Measurements from ENCODE around the gene DIDO1.

Gene DIDO1

DNA sequence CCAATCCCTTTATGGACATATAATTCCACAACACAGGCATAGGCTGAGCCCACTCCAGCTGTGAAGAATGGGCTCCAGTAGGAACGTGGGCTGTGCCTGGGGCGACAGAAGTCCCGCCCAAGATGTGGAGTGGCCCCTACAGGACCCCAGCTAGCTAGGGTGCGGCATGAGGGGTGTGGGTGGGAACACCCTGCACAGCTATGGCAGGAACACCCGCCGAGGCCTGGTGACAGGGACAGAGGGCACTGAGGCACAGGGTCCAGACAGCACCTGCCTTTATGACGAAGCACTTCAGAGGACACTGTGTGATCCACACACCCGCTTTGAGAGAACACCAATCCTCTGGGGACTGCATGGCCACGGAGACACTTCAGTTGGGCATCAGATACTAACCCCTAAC lies 36.4 kb downstream of the DIDO1 start:
- DNase-seq, result no peak

DNA sequence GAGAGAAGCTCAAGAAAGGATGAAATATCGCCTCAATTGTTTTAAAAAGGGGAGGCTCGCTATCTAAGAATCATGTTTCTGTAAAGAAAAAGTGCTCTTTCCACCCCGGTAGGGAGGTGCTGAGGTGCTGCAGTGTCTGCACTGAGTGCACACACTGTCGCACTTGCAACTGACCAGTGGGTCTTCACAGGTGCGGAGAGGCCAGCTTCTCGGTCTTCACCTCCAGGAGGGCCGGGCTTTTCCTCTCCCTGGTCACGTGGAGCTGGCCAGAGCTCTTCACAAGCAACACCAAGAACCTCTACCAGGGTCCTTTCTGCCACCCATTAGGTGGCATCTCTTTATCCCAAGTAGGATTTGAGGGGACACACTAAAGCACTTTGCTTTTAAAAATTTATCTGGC lies 36.9 kb downstream of the DIDO1 start:
- no peak for DNase-seq

DNA sequence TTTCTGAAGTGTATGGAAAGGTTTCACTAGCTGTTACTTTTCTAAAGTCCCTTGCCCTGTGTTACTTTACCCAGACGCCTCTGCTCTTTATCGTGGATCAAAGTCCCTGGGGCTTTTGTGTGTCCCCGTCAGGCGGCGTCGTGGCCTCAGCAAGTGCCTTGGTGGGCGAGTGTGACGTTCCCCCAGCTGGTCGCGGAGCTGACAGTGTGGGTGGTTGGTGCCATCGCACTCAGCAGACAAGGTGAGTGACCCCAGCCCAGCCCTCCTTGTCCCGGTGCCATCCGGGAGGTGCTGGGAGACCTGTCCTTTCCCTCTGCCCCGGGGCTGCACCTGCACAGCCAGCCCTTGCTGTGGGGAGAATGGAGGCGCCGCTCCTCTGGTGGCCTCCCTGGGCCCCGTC lies 37.4 kb downstream of the DIDO1 start:
- DNase-seq, result no peak

DNA sequence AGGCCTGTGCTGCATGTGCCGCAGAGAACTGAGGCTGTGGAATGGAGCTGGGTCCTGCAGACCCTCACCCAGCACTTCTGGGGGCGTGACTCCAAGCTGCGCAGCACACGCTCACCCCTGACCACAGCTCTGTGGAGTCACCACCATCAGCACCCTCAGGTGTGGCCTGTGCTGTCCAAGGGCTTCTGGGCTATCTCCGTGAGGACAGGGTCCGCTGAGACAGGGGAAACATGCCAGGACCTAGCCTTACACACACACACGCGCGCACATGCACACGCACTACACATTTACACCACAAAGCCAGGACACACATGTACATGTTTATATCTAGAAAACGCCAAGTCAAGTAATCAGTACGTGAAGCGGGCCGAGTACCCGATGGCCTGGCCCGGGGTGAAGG lies 37.9 kb downstream of the DIDO1 start:
- no peak for DNase-seq

DNA sequence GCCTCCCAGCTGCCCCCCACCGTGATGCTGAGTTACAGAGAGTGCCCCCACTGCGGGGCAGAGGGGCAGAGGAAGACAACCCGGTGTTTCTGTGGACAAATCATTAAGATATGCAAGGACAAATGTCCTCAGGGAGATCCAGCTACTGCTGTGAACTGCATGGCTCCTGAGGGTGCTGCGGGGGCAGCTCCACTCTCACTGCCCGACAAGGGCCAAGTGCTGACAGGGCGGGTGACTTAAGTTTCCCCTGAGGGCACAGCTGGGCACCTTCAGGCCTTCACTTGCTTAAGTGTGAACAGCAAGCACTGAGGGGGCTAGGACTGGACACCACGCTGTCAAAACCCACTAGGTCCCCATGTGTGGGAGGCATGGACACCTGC lies 38.5 kb downstream of the DIDO1 start:
- DNase-seq, result no peak

DNA sequence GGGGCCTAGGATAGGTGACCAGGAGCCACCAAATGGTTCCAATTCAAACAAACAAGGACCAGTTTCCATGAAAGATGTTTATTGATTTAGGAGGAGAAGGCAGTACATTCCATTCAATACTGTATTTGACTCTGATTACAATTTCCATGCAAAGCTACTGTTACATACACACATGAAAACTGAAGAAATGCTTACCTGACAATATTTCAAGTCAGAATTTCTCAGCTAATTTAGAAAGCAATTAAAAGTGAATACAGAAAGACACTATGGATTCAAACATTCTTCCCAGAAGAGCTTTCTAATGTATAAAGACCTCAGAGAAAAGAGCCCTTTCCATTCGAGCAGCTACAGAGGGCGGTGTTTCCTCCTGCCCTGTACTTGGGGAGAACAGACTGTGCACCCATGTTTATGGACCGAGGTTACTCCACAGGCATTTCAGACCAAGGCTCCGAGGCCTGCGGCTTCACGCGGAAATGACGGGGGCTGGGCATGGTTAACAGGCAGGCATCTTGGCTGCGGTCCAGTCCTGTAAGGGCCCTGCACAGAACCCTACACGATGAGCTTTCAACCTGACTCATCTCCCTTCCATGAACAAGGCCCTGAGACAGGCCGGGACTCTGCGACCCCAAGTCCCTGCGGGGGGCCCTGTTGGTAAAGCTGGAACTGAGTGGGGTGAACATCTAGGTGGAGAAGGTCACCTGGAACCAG lies 39.0 kb downstream of the DIDO1 start:
- DNase-seq, result no peak

DNA sequence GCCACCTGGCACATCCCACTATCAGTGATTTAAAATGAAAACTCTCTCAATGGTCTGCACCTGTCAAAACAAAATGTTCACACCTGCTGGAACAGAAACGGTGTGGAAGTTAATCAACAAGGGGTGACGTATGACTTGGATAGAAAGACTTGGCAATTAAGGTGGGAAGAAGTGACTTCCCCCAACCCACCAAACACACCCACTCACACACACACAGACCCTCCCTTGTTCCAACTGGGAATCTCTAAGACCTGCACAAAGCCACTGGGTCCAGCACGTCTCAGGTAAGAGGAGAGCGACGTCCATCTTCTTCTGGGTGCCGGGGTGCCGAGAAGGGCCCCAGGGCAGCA lies 39.6 kb downstream of the DIDO1 start:
- no peak for DNase-seq

DNA sequence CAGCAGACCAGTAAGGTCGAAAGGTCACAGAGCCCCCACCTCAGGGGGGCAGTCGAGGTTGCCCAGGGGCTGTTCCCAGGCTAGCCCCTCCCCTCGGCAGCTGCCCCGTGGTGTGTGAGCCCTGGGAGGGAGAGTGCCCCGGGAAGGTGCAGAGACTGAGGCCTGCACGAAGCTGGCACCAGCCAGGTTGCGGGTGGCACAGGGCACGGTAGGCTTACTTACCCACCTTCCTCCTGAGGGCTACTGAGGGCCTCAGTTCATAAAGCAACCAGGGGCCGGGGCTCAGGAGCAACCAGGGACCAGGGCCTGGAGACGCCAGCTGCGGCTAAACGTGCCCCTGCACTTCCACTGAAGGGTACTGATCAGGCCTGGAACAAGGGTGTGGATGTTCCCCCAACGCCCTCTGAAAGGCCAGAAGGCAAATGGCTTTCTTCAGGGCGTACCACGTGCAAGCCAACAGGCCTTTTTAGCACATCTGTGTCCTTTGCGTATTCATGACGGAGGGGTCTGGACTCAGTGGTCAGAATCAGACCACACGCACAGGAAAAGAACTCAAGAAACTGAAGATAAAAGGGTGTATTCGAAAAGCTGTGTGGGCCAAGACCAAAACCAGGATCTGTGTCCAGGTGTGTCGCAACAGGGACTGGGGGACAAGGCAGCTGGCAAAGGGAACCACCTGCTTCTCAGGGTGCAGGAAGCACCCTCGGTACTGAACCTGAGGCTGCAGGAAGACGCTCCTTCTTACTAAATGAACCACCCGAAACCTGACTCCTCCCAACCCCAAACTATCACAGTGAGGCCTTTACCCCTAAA lies 40.2 kb downstream of the DIDO1 start:
- no peak for DNase-seq

DNA sequence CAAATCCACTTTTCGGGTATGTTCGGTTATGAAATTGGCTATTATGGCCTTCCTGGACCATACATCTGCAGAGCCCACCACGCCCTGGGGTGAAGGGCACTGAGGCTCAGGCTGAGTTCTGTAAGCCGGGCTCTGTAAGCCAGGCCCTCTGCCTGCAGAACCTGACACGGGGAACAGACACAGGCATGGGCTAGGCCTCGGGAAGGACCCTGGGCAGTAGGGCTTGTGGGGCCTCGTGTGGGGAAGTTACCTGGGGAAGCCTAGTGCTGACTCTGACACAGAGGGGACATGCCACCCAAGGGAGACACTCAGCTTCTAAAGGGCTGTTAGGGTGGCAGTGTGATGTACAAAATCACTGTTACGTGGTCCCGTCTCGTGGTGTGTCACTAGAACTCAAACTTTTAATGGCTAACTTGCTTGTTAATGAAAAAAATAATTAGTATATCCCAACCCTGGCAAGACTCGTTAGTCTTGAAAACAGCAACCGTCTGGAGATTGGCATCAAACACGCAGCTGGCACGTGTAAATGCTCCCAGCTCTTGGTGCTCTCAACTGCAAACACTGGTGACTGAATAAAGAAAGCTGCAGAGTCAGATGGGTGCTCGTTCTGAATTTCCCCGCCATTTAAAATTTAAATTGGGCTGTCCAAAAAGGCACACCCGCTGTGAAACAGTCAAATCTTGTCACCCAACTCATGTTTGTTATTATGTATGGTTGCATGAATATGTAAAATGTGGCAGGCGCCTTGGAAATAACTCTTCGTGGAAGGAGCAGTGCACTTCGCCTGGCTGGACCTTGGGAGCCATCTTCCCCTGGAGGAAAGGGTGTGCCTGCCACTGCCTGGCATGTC lies 41.0 kb downstream of the DIDO1 start:
- peak; percentile 51 for DNase-seq

DNA sequence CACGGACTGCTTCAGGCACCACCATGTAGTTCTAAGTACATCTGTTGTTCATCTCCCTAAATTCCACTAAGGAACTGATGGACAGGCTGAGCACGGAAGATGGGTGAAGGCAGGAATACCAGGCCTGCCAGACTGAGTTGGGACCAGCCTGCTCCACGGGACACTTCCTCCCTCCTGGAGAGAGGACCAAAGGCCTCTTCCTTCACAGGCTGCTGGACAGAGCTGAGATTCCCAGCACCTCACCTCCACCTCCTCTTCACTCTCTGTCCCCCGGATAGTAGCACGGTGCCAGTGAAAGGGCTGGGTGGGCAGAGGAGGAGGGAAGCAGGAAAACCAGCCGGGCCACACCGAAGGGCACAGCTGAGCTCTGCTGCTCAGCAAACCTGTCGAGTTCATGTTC lies 41.7 kb downstream of the DIDO1 start:
- no peak for DNase-seq

DNA sequence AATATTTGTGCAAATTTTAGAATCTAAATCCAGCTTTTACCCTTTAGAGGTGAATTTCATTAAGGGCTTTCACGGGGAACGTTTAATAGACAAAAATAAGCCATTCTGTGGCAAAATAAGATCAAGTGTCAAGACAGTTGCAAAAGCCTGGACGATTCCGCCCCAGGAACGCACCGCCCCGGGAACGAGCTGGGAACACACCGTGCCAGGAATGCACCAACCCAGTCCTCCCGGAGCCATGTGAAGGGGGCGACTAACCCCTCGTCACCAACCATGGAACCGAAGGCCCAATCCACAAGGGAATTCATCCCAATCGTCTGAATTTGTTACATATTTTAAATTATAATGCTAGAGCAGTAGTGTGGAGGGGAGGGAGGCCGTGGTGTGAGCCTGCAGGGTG lies 43.9 kb downstream of the DIDO1 start:
- DNase-seq, result no peak

DNA sequence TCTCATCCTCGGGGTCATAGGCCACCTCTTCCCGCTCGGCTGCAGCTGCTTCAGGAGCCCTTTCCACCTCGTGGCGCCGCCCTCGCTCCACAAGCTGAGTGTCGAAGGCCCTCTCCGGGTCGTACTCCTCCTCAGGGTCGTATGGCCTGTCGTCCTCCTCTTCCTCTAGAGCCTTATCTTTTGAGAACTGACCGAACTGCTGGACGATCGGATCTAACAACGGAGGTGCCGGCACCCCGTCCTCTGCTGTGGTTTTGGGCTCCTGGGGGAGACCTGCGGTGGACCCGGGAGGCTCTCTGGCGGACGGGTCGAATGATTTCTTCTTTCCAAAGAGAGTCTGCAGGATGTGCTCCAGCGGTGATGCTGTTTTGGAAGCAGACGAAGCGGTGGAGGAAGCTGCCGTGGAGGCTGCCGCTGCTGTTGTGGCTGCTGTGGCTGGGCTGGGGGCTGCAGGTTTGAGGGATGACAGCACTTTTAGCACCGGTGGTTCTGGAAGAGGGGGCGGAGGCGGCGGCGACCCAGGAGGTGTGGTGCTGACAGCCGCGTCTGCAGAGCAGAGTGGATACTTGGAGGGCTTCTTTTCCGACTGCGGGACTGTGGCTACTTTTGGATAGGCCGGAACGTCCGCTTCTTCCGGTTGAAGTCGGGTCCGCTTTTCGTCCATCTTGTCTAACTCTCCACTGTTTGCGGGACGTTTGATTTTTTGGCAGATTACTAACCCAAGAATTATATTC lies 44.5 kb downstream of the DIDO1 start:
- DNase-seq, result no peak

DNA sequence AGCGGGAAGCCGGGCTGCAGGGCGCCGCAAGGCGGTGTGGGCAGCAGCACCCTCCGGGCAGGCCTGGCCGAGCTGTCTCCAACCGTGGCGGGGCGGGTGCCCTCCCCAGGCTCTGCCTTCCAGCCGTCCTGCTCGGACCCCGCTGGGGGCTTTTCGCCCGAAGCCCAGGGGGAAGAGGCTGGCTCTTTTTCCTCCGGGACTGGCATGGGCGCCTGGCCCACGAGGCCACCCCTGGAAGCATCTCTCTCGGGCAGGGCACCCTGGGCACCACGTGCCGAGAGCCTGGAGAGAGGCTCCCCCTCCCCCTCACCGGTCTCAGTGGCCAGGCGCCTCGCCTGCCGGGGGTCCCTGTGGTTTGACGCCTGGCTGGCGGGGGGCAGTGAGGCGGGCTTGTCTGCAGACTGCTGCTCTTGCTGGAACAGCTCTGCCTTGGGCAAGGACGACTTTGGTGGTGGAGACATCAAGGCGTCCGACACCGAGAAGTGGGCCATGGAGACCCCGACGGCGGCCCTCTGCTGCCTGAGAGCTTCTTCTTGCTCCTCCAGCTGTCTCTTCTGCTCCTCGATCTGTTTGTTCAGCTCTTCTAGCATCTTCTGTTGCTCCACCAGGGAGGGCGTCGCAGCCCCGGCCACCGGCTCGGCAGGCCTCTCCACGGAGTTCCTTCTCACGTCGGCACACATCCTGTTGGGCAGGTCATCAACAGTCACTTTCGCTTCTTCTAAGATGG lies 45.2 kb downstream of the DIDO1 start:
- no peak for DNase-seq

DNA sequence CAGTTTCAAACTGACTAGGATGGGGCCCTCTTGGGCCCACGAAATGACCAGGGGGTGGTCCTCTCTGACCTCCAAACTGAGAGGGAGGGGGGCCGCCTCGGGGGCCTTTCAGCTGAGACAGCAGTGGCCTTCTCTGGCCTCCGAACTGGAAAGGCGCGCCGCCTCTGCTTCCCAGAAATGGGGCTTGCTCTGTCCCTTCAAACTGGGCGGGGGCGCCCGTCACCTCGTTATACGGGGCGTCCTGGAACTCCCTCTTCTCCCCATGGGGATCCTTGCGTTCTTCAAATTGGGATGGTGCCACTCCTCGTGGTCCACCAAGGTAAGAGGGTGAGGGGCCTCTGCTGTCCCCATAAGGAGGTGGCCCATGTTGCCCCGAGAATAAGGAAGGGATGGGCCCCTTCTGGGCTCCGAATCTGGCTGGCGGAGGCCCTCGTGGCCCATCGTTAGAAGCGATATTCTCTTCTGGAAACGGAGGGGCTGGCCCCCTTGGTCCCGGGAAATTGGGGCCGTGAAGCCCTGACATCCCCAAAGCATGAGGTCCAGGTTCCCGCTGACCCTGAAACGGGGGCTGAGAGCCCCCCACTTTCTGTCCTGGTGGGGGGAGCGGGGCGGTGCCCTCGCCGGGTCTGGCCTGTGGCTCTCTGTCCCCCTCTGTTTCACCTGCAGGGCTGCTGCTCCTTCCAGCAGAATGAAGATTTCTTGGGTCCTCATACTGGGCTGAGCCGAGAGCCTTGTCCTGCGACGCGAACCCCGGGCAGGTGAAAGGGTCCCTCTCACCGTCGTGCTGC lies 46.0 kb downstream of the DIDO1 start:
- no peak for DNase-seq

DNA sequence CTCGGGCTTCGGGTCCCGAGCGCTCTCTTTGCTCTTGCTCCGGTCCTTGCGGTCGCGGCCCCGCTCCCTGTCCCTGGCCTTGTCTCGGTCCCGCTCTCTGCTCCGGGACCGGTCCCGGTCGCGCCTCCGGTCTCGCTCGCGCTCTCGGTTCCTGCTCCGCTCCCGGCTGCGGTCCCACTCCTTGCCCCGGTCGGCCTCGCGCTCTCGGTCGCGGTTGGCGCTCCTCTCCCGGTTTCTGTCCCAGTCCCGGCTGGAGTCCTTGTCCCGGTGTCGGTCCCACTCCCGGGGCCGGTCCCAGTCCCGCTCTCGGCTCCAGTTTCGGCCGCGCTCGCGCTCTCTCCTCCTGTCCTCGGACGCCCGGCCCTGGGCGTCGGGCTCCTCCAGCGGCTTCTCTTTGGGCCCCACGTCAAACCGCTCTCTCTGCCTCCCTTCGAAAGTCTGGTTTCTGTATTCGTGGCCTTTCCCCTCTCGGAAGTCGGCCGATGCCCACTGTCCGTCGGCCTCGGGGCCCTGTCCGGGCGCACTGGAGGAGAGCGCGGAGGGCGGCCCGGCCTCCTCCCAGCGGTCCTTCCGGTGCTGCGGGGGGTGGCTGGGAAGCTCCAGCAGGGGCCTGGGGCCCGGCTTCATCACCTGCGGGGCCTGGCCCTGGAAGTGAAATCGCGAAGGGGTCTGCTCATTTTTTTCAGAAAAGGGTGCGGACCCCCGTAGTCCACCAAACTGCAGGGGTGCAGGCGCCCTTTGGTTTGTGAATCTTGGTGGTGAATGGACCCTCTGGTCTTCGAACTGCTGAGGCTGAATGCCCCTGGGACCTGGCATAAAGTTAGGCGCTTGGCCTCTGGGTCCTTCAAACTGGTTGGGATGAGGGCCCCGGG lies 46.8 kb downstream of the DIDO1 start:
- no peak for DNase-seq

DNA sequence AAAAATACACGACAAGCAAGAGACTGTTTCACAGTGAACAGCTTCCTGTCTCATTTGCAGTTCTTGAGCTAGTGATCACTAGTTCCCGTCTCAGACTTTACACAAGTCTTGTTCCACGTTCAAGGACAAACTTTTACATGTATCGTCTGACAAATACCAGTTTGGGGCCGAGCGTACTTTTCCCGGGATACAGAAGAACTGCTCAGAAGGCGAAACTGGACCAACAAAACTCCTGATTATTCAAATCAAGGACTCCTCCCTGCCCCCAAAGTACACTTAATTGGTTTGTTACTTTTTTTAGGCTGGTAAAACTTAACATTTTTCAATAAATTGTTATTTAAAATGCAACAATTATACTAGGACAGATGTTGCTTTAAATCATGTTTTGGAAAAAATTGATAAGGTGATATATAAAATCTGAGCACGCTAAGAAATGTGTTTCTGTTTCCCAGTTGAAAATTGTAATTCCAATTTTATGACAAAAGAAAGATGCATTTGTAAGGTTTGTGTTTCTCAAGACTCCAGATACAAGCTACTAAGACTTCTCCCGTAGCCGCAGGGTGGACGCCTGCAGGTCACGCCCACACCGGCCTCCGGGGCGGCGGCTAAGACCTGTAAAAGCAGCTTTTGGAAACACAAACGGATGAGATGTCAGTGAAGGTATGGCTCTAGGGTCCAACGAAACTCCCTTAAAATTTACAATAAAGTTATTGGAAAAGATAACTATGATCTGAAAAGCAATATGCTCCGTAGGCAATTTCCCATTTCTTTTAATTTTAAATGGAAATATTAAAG lies 47.9 kb downstream of the DIDO1 start:
- no peak for DNase-seq

DNA sequence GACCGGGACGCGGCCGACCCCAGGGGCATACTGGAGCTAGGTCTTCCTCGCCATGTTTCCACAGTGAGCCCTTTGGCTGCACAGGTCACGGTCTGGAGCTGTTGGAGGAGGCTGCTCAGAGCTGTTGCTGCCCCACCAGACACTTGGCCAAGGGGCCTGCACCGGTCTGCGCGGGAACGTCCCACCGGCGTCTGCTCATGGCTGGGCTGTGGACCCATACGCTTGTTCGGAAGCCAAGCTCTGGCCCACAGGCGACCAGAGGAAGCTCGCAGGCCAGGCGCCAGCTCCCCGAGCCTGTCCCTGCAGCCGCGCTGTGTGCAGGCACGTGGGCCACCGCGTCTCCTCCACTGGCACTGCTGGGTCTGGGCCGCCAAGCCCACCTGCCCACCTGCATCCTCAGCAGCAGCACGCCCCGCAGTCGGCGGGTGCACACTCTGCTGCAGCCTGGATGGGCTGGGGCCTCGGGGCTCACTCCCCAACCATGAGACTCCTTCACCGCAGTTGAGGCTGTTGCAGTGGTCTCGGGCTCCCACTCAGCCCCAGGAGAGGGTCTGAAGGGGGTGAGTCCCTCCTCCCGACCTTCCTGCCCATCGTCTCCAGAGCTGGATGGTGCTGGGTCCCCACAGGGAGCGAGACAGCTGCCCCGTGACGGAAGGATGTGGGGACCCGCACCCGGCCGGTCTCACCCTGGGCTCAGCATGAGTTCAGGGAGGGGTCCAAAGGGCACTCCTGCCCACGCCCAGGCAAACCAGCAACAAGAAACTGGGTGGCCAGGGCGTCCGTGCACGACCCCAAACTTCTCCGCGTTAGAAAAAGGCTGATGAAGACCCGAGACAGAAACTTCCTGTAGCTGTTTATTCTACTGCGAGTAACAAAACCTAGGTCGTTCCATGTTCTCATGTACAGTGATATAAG lies 49.1 kb downstream of the DIDO1 start:
- DNase-seq, result no peak

DNA sequence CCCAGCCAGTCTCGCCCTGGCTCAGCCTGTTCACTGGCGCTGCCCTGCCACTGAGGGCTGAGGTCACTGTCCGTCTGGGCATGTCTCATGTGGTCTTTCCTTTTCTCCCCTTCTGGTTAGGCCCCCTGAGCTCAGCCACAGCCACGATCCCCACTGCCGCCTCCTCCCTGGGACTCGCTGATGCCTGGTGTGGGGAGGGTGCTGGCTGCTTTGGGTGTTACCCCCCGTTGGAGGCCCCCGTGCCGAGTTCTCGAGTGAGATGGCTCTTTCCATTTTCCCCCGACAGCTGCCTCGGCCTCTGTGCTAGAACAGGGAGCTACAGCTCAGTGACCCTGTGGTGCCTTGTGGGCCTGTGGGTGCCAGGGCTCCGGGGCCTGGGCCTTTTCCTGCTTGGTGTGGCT lies 49.8 kb downstream of the DIDO1 start:
- DNase-seq, result no peak
